ENCODE results near the gene ADH5. TPM values are rescaled to one million over a fixed set of nuclear protein-coding genes. Genes with fewer than 3 reads are reported as not detected.

The ADH5 gene
- total RNA-seq, 1 experiment from 2014 or later, result 163 TPM

- Histone ChIP-seq H3K9me3 (ENCODE audit: control insufficient read depth in 1 of 2, insufficient read depth in 1 of 2, low read depth in 1 of 2, low read length in 2 of 2) (no peaks in the 10 kb centered on the region), H2AFZ (ENCODE audit: low read depth, low read length, poor library complexity, severe bottlenecking) (no peak overlapping the region), H3K79me2 (ENCODE audit: insufficient read depth, low read length) (no peaks in the 10 kb centered on the region), H3K4me2 (ENCODE audit: low read length) (no peak overlapping the region), H3K36me3 (ENCODE audit: control insufficient read depth in 1 of 2, insufficient read depth in 2 of 2, low read length in 2 of 2) (no peaks in the 10 kb centered on the region), H3K9me2 (ENCODE audit: insufficient read depth) (no peaks in the 10 kb centered on the region), H4K20me1 (ENCODE audit: insufficient read depth) (no peaks in the 10 kb centered on the region), H3K27me3 (ENCODE audit: insufficient read depth, low read length) (no peaks in the 10 kb centered on the region), H3K4me1 (ENCODE audit: control insufficient read depth in 1 of 2, insufficient read depth in 2 of 2, low read length in 2 of 2) (no peaks in the 10 kb centered on the region), H3K9ac (ENCODE audit: low read length) (no peak overlapping the region), H3K4me3 (replicated peaks in 1 of 2; ENCODE audit: low read depth in 1 of 2, low read length in 2 of 2) (no peak overlapping the region), H3K27ac (ENCODE audit: low read depth, low read length) (no peak overlapping the region)
- ATAC-seq (no peak), DNase-seq (ENCODE audit: low read depth, low spot score) (no peak)
- no peak for TF ChIP-seq SP1 (IDR thresholded peaks at IDR 0.05; ENCODE audit: low read depth)
- no peak for TF ChIP-seq SIN3A (IDR thresholded peaks at IDR 0.05; ENCODE audit: low read depth)
- TF ChIP-seq REST (IDR thresholded peaks at IDR 0.05; ENCODE audit: low read depth), result no peak
- TF ChIP-seq POLR2A (IDR thresholded peaks at IDR 0.05; ENCODE audit: borderline replicate concordance, extremely low read depth, insufficient read depth, insufficient read length), result no peak
- TF ChIP-seq CBX3 (IDR thresholded peaks at IDR 0.05; ENCODE audit: low read depth), result no peak
- no peak for TF ChIP-seq CEBPB (IDR thresholded peaks at IDR 0.05; ENCODE audit: low read depth)
- no peak for TF ChIP-seq RAD21 (IDR thresholded peaks at IDR 0.05; ENCODE audit: low read depth)
- TF ChIP-seq, protein P1, sequence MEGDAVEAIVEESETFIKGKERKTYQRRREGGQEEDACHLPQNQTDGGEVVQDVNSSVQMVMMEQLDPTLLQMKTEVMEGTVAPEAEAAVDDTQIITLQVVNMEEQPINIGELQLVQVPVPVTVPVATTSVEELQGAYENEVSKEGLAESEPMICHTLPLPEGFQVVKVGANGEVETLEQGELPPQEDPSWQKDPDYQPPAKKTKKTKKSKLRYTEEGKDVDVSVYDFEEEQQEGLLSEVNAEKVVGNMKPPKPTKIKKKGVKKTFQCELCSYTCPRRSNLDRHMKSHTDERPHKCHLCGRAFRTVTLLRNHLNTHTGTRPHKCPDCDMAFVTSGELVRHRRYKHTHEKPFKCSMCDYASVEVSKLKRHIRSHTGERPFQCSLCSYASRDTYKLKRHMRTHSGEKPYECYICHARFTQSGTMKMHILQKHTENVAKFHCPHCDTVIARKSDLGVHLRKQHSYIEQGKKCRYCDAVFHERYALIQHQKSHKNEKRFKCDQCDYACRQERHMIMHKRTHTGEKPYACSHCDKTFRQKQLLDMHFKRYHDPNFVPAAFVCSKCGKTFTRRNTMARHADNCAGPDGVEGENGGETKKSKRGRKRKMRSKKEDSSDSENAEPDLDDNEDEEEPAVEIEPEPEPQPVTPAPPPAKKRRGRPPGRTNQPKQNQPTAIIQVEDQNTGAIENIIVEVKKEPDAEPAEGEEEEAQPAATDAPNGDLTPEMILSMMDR (IDR thresholded peaks at IDR 0.05 in 2 of 3, conservative IDR thresholded peaks at IDR 0.05 in 1 of 3; ENCODE audit: borderline replicate concordance in 1 of 3, insufficient read depth in 1 of 3, low read depth in 2 of 3, low read length in 2 of 3), result no peak
- TF ChIP-seq YY1 (IDR thresholded peaks at IDR 0.05; ENCODE audit: extremely low read depth, insufficient replicate concordance, low read depth, low read length), result no peak
- TF ChIP-seq, protein P2, sequence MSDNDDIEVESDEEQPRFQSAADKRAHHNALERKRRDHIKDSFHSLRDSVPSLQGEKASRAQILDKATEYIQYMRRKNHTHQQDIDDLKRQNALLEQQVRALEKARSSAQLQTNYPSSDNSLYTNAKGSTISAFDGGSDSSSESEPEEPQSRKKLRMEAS (IDR thresholded peaks at IDR 0.05), result no peak
- no peak for TF ChIP-seq ZBTB33 (IDR thresholded peaks at IDR 0.05; ENCODE audit: extremely low read depth, insufficient replicate concordance, low read length)
- intact Hi-C loops (cut with micrococcal nuclease), result no loop called here
- ChIA-PET CTCF (no interaction called here), RAD21 (ENCODE audit: low non-redundant PET in 1 of 2, low total read pairs in 2 of 2, uncharacterized antibody in 2 of 2, unreplicated experiment in 2 of 2) (no interaction called here), POLR2A (no interaction called here)
- no TSS peak for BruUV-seq (replicated peaks)
Measured at GRCh38 chr4:99102634-99103033, 14.0 kb upstream of the ADH5 start.

All from HCT116 (cell line).